ENCODE data around the gene SLC22A31. TPM values are rescaled to one million over a fixed set of nuclear protein-coding genes. Genes with fewer than 3 reads are reported as not detected.

The SLC22A31 gene
- total and polyA plus RNA-seq, 2 donors (not counting 3 experiments of a cell fraction or from before 2014, with no cell fraction given), result 1.0 TPM; not detected in 1

DNA sequence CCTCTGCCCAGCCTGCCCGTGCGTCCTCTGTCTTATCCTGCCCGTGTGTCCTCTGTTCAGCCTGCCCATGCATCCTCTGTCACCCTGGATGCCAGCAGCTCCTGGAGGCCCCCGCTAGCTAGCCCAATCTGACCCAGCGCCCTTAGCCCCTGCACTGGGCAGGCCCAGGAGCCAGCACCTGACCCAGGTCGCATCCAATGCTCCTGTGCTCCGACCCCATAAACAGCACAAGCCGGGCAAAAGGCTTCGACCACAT lies 15.7 kb downstream of the SLC22A31 start:
- FAIRE-seq (no peak), DNase-seq (ENCODE audit: low read depth, low spot score) (no peak)
- POLR2A ChIA-PET, result no interaction called here
- no peaks in the 10 kb centered on the region for H3K9me1 ChIP-seq (replicated peaks; ENCODE audit: control insufficient read depth, extremely low read depth, insufficient read depth, low read length)
- H3K79me2 ChIP-seq (ENCODE audit: control insufficient read depth, insufficient read depth, low read length), result no peaks in the 10 kb centered on the region
- no peaks in the 10 kb centered on the region for H3K36me3 ChIP-seq (ENCODE audit: control insufficient read depth in 2 of 2, extremely low read depth in 1 of 2, insufficient read depth in 2 of 2, low read length in 2 of 2)
- H4K20me1 ChIP-seq (replicated peaks; ENCODE audit: control insufficient read depth, extremely low read depth, insufficient read depth, low read length), result no peaks in the 10 kb centered on the region
- H3K4me3 ChIP-seq (replicated peaks in 1 of 3; ENCODE audit: insufficient read depth in 1 of 3, low read depth in 1 of 3, low read length in 3 of 3), result no peak overlapping the region
- H3K4me2 ChIP-seq (ENCODE audit: insufficient read depth, low read length), result no peak overlapping the region
- CTCF ChIA-PET, result interaction anchor here (1.4 to 1.8 kb wide), 2 partner anchors 8 to 10 kb away, joined by 4 read pairs; no protein-coding TSS in a partner anchor
- H3K4me1 ChIP-seq (ENCODE audit: control insufficient read depth, extremely low read depth, insufficient read depth, low read length), result no peaks in the 10 kb centered on the region
- intact Hi-C loops (cut with micrococcal nuclease) (no loop called here), dilution Hi-C loops (cut with MboI; ENCODE audit: extremely low pct_ligation_motif_present, low sequenced_read_pairs) (no loop called here)
- H3K27me3 ChIP-seq (ENCODE audit: control insufficient read depth in 2 of 2, insufficient read depth in 2 of 2, low read length in 2 of 2), result peaks cover 0 to 4% of the 10 kb centered on the region in 2 experiments
- no peaks in the 10 kb centered on the region for H3K9me3 ChIP-seq (replicated peaks; ENCODE audit: control insufficient read depth, insufficient read depth, low read length)
- no peak overlapping the region for H3K9ac ChIP-seq (replicated peaks; ENCODE audit: extremely low read depth, insufficient read depth, low read length)
- H2AFZ ChIP-seq (ENCODE audit: low read depth, low read length), result no peak overlapping the region
- no peak overlapping the region for H3K27ac ChIP-seq (ENCODE audit: insufficient read depth, low read depth, low read length)
- BruUV-seq (replicated peaks), result no TSS peak
- TF ChIP-seq MYC (IDR thresholded peaks at IDR 0.05; ENCODE audit: low read depth, low read length) (no peak), EZH2 (IDR thresholded peaks at IDR 0.05; ENCODE audit: borderline replicate concordance, low read depth, low read length, severe bottlenecking) (no peak), POLR2A (IDR thresholded peaks at IDR 0.05; ENCODE audit: low read depth, low read length) (no peak), POLR2AphosphoS5 (IDR thresholded peaks at IDR 0.05; ENCODE audit: insufficient read depth, low read depth, low read length) (no peak), JUN (IDR thresholded peaks at IDR 0.05; ENCODE audit: borderline replicate concordance, insufficient read depth, insufficient read length, low read depth) (no peak), FOS (IDR thresholded peaks at IDR 0.05; ENCODE audit: borderline replicate concordance, insufficient read depth, low read length) (no peak), GATA2 (IDR thresholded peaks at IDR 0.05; ENCODE audit: insufficient read depth, insufficient read length, low read depth, low read length) (no peak), MAX (IDR thresholded peaks at IDR 0.05; ENCODE audit: insufficient read depth, insufficient read length) (no peak)
- TF ChIP-seq, protein P1, sequence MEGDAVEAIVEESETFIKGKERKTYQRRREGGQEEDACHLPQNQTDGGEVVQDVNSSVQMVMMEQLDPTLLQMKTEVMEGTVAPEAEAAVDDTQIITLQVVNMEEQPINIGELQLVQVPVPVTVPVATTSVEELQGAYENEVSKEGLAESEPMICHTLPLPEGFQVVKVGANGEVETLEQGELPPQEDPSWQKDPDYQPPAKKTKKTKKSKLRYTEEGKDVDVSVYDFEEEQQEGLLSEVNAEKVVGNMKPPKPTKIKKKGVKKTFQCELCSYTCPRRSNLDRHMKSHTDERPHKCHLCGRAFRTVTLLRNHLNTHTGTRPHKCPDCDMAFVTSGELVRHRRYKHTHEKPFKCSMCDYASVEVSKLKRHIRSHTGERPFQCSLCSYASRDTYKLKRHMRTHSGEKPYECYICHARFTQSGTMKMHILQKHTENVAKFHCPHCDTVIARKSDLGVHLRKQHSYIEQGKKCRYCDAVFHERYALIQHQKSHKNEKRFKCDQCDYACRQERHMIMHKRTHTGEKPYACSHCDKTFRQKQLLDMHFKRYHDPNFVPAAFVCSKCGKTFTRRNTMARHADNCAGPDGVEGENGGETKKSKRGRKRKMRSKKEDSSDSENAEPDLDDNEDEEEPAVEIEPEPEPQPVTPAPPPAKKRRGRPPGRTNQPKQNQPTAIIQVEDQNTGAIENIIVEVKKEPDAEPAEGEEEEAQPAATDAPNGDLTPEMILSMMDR (IDR thresholded peaks at IDR 0.05; ENCODE audit: extremely low read depth in 1 of 2, insufficient read depth in 1 of 2, low read depth in 1 of 2, low read length in 2 of 2), result no peak

Measured in endothelial cell of umbilical vein (primary cell).